Mesenchymal stem cell (in vitro differentiated cells and primary cell): ENCODE results near the gene KDM4E.
A peak's percentile ranks its signal among the peaks of the same experiment; 100 is the strongest.

ENCODE experiments used
- DNase-seq: peaks from one replicate; pipeline ENCODE4 v3.0.0-alpha.2; 2013
- H2AFZ ChIP-seq: one replicate; pipeline ENCODE4 v1.6.1; 2013; ENCODE audit warnings: low read depth, mild to moderate bottlenecking, control low read depth, inconsistent platforms, low read length, moderate library complexity
- H2AK5ac ChIP-seq: 2 replicates; pipeline ENCODE4 v1.6.1; 2013; ENCODE audit warnings: low read length, moderate library complexity, mild to moderate bottlenecking, inconsistent platforms; ENCODE audit not compliant: severe bottlenecking
- H2BK120ac ChIP-seq: one replicate; pipeline ENCODE4 v1.6.1; 2013; ENCODE audit warnings: low read depth, mild to moderate bottlenecking, inconsistent platforms, low read length, moderate library complexity
- H2BK12ac ChIP-seq, 2 experiments: one replicate each; pipeline ENCODE4 v1.6.1; 2013; ENCODE audit warnings: inconsistent platforms in 2 of 2, low read length in 2 of 2, mild to moderate bottlenecking in 2 of 2, moderate library complexity in 2 of 2, control low read depth in 1 of 2
- H2BK15ac ChIP-seq: one replicate; pipeline ENCODE4 v1.6.1; 2013; ENCODE audit warnings: mild to moderate bottlenecking, low read depth, inconsistent platforms; ENCODE audit not compliant: poor library complexity, severe bottlenecking
- H2BK5ac ChIP-seq: 2 replicates; pipeline ENCODE4 v1.6.1; 2013; ENCODE audit warnings: low read depth, mild to moderate bottlenecking, low read length, control low read depth, inconsistent platforms; ENCODE audit not compliant: poor library complexity, severe bottlenecking
- H3K14ac ChIP-seq, 2 experiments: one replicate each; pipeline ENCODE4 v1.6.1; 2013; ENCODE audit warnings: inconsistent platforms in 2 of 2, low read length in 2 of 2, control low read depth in 1 of 2, mild to moderate bottlenecking in 1 of 2, moderate library complexity in 1 of 2
- H3K18ac ChIP-seq, 2 experiments: one replicate each; pipeline ENCODE4 v1.6.1; 2013; ENCODE audit warnings: inconsistent platforms in 2 of 2, low read length in 2 of 2, control low read depth in 1 of 2, low read depth in 1 of 2, mild to moderate bottlenecking in 1 of 2
- H3K23ac ChIP-seq, 2 experiments: one replicate each; pipeline ENCODE4 v1.6.1; 2013; ENCODE audit warnings: inconsistent platforms in 2 of 2, low read length in 2 of 2, mild to moderate bottlenecking in 2 of 2, moderate library complexity in 2 of 2, control low read depth in 1 of 2
- H3K27ac ChIP-seq: 2 replicates; pipeline ENCODE4 v1.5.1; 2013; ENCODE audit warnings: mild to moderate bottlenecking, moderate library complexity, low read length, control low read depth, inconsistent platforms; ENCODE audit not compliant: poor library complexity, severe bottlenecking
- H3K27me3 ChIP-seq, 2 experiments: 2 replicates each; pipeline versions ENCODE4 v1.6.1 to v1.7.0; 2013; ENCODE audit warnings: low read length in 2 of 2, mild to moderate bottlenecking in 2 of 2, moderate library complexity in 2 of 2, control low read depth in 1 of 2, inconsistent platforms in 1 of 2; ENCODE audit not compliant: control insufficient read depth in 1 of 2, insufficient read depth in 1 of 2
- H3K36me3 ChIP-seq, 2 experiments: 2 replicates each; pipeline versions ENCODE4 v1.6.1 to v1.7.0; 2013; ENCODE audit warnings: low read length in 2 of 2, control low read depth in 1 of 2, inconsistent platforms in 1 of 2, low read depth in 1 of 2, mild to moderate bottlenecking in 1 of 2; ENCODE audit not compliant: insufficient read depth in 2 of 2, control insufficient read depth in 1 of 2
- H3K4ac ChIP-seq, 2 experiments: one replicate each; pipeline ENCODE4 v1.6.1; 2013; ENCODE audit warnings: inconsistent platforms in 2 of 2, low read length in 2 of 2, mild to moderate bottlenecking in 2 of 2, moderate library complexity in 2 of 2, control low read depth in 1 of 2, low read depth in 1 of 2
- H3K4me1 ChIP-seq: 2 replicates; pipeline ENCODE4 v1.6.1; 2013; ENCODE audit warnings: low read depth, low read length, control low read depth; ENCODE audit not compliant: control insufficient read depth, insufficient read depth
- H3K4me2 ChIP-seq: 2 replicates; pipeline ENCODE4 v1.6.1; 2013; ENCODE audit warnings: low read length, mild to moderate bottlenecking, inconsistent platforms; ENCODE audit not compliant: poor library complexity, severe bottlenecking
- H3K4me3 ChIP-seq, 2 experiments: 2 replicates each; pipeline versions ENCODE4 v1.5.1 to v1.7.0; 2013; ENCODE audit warnings: low read length in 2 of 2, mild to moderate bottlenecking in 2 of 2, control low read depth in 1 of 2, low read depth in 1 of 2; ENCODE audit not compliant: insufficient read depth in 1 of 2
- H3K79me1 ChIP-seq: replicated peaks from 2 replicates; pipeline ENCODE4 v1.6.1; 2013; ENCODE audit warnings: mild to moderate bottlenecking, control low read depth, low read length, inconsistent platforms; ENCODE audit not compliant: poor library complexity, severe bottlenecking
- H3K9ac ChIP-seq: 2 replicates; pipeline ENCODE4 v1.7.0; 2013; ENCODE audit warnings: mild to moderate bottlenecking, low read length, moderate library complexity
- H3K9me3 ChIP-seq: 2 replicates; pipeline ENCODE4 v1.7.0; 2013; ENCODE audit warnings: mild to moderate bottlenecking, low read length; ENCODE audit not compliant: control insufficient read depth
- H4K8ac ChIP-seq: one replicate; pipeline ENCODE4 v1.6.1; 2013; ENCODE audit warnings: inconsistent platforms, mild to moderate bottlenecking, low read length, moderate library complexity
- H4K91ac ChIP-seq: one replicate; pipeline ENCODE4 v1.6.1; 2013; ENCODE audit warnings: mild to moderate bottlenecking, low read length, inconsistent platforms
- WGBS: methylation state at CpG from one replicate; pipeline ENCODE4 v1.1.7; 2013; ENCODE audit warnings: mixed read lengths; 5-methylcytosine and 5-hydroxymethylcytosine counted together

The KDM4E gene

DNA sequence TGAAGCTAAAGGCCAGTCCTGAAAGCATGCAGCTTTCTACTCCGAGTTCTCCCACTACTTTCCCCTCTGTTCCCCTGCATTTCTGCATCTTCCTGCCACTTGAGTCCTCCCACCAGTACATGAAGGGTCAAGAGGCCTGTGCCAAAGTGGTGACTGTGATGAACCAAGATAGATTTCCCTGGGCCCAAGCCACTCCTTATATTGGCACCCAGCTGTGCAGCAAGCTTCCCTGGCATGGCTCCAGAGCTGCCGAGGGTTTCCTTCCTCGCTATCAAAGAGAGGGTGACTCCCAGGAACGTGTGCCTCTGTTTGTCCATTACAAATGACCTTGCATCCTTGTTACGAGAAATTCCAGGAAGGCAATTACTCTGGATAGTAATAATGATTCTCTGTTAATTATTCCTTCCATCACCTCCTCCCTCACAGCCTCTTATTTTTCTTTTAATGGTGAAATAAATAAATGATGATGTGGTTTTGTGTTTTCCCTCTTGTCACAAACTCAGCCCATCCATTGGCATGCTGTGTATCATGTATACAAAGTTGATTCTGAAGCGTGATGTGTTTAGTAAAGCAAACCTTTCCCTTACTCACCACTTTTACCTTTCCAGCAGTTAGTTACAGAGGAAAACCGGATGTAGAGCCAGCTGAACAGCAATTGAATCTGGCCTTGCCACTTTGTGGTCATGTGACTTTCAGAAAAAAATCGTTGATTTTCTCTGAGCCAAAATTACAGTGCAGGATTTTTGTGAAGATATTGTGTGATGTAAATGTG is 49.9 kb downstream of the KDM4E start:
- H3K27me3 ChIP-seq = no peaks in the 10 kb centered on the region
- H3K14ac ChIP-seq = peak overlapping the region in 1 of 2 experiments; percentile 29
- H3K4me2 ChIP-seq = no peak overlapping the region
- H3K36me3 ChIP-seq = peaks cover 0 to 6% of the 10 kb centered on the region in 2 experiments
- H3K9me3 ChIP-seq = no peaks in the 10 kb centered on the region
- H2BK15ac ChIP-seq = no peak overlapping the region
- peak overlapping the region; percentile 59 for H4K8ac ChIP-seq
- H2BK120ac ChIP-seq = no peak overlapping the region
- no peak overlapping the region for H2BK5ac ChIP-seq
- peak overlapping the region; percentile 35 for H2AK5ac ChIP-seq
- peak overlapping the region; percentile 13 to 69 for H3K18ac ChIP-seq
- H2AFZ ChIP-seq = no peak overlapping the region
- no peak overlapping the region for H3K23ac ChIP-seq
- H3K4me1 ChIP-seq = peaks cover 3% of the 10 kb centered on the region
- DNase-seq = no peak
- H4K91ac ChIP-seq = no peak overlapping the region
- H3K9ac ChIP-seq = no peak overlapping the region
- H3K79me1 ChIP-seq = peaks cover 3% of the 10 kb centered on the region
- no peak overlapping the region for H3K4me3 ChIP-seq
- peak overlapping the region; percentile 35 to 37 for H2BK12ac ChIP-seq
- no peak overlapping the region for H3K27ac ChIP-seq
- 85% methylated on average over 7 of the region's 8 CpGs for WGBS
- H3K4ac ChIP-seq = no peak overlapping the region

DNA sequence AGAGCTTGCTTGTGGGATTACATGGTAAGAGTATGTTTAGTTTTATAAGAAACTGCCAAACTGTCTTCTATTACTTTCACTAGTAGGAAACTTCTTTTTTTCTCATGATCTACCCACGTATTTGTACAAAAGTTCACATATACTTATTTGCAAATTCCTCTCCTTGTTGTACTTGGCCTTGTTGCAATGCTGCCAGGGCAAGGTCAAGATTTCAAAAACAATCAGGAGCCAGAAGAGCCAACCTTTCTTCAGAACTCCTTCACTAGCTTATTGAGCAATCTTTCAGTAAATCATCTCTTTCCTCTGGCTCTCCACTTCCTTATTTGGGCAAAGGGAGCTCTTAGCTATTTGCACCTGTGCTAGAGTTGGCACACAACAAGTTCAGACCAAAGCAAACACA is 51.4 kb downstream of the KDM4E start:
- H3K23ac ChIP-seq = no peak overlapping the region

DNA sequence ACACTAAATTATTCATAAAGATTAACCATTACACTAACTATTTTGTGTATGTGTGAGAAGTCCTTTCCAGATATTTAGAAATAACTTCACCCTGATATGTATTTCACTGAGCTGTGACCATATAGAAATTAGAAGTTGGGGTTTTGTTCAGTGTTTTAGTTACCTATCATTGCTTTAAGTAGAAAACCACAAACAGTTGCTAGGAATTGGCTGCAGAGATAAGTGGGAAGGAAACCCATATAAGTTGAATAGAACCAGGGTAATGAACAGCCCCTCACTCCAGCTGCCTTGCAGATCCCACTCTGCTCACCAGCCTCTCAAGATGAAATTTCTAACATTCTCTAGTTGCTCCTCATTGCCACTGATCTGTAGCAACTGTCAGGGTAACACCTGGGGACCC is 51.9 kb downstream of the KDM4E start:
- Histone ChIP-seq H3K4ac (no peak overlapping the region), H3K36me3 (no peaks in the 10 kb centered on the region), H3K14ac (no peak overlapping the region), H3K79me1 (peaks cover 1% of the 10 kb centered on the region), H2BK120ac (no peak overlapping the region), H2BK15ac (no peak overlapping the region), H4K91ac (no peak overlapping the region), H3K4me1 (peaks cover 5% of the 10 kb centered on the region), H2AK5ac (no peak overlapping the region), H2BK5ac (no peak overlapping the region), H3K9me3 (no peaks in the 10 kb centered on the region), H2BK12ac (no peak overlapping the region), H3K27me3 (no peaks in the 10 kb centered on the region), H3K4me2 (no peak overlapping the region), H3K4me3 (no peak overlapping the region), H3K27ac (no peak overlapping the region), H4K8ac (no peak overlapping the region), H3K18ac (no peak overlapping the region), H3K23ac (no peak overlapping the region), H3K9ac (no peak overlapping the region), H2AFZ (no peak overlapping the region)
- no peak for DNase-seq

More for the DNA sequence above, 51.4 kb downstream of the KDM4E start:
- DNase-seq = peak; percentile 53
- H3K18ac ChIP-seq = no peak overlapping the region
- H3K9ac ChIP-seq = no peak overlapping the region
- H3K4me1 ChIP-seq = peaks cover 5% of the 10 kb centered on the region
- WGBS = 22% methylated on average over 1 of the region's 1 CpG
- H3K36me3 ChIP-seq = no peaks in the 10 kb centered on the region
- H4K91ac ChIP-seq = no peak overlapping the region
- H2BK120ac ChIP-seq = no peak overlapping the region
- no peak overlapping the region for H2AFZ ChIP-seq
- no peak overlapping the region for H3K4ac ChIP-seq
- no peak overlapping the region for H3K4me3 ChIP-seq
- H4K8ac ChIP-seq = no peak overlapping the region
- peaks cover 1% of the 10 kb centered on the region for H3K79me1 ChIP-seq
- no peak overlapping the region for H3K4me2 ChIP-seq
- no peak overlapping the region for H2BK12ac ChIP-seq
- H3K9me3 ChIP-seq = no peaks in the 10 kb centered on the region
- no peak overlapping the region for H3K27ac ChIP-seq
- H3K14ac ChIP-seq = no peak overlapping the region
- no peak overlapping the region for H2BK15ac ChIP-seq
- no peak overlapping the region for H2BK5ac ChIP-seq
- no peaks in the 10 kb centered on the region for H3K27me3 ChIP-seq
- H2AK5ac ChIP-seq = no peak overlapping the region
